Trophoblast cell (in vitro differentiated cells and primary cell): ENCODE measurements around the gene FUT8.

Experiments
- DNase-seq, 2 donors: peaks; one replicate each; pipeline ENCODE4 v3.0.0-alpha.2; 2016
- H2AFZ ChIP-seq: 2 replicates; pipeline ENCODE4 v1.6.1; 2013; ENCODE audit warnings: low read length, moderate library complexity, mild to moderate bottlenecking; ENCODE audit not compliant: insufficient read depth, poor library complexity
- H2AK5ac ChIP-seq: 2 replicates; pipeline ENCODE4 v1.6.1; 2013; ENCODE audit warnings: mild to moderate bottlenecking, low read length
- H2BK120ac ChIP-seq: 2 replicates; pipeline ENCODE4 v1.6.1; 2013; ENCODE audit warnings: low read length, mild to moderate bottlenecking, moderate library complexity; ENCODE audit not compliant: insufficient read depth, poor library complexity
- H2BK12ac ChIP-seq: 2 replicates; pipeline ENCODE4 v1.6.1; 2013; ENCODE audit warnings: mild to moderate bottlenecking, low read length, moderate library complexity
- H2BK5ac ChIP-seq: 2 replicates; pipeline ENCODE4 v1.6.1; 2013; ENCODE audit warnings: low read length, low read depth, moderate library complexity, mild to moderate bottlenecking; ENCODE audit not compliant: poor library complexity
- H3K14ac ChIP-seq: 2 replicates; pipeline ENCODE4 v1.6.1; 2013; ENCODE audit warnings: mild to moderate bottlenecking, low read length
- H3K18ac ChIP-seq: 2 replicates; pipeline ENCODE4 v1.6.1; 2013; ENCODE audit warnings: mild to moderate bottlenecking, low read length
- H3K23ac ChIP-seq: 2 replicates; pipeline ENCODE4 v1.6.1; 2013; ENCODE audit warnings: low read length
- H3K27ac ChIP-seq: 2 replicates; pipeline ENCODE4 v1.5.1; 2013; ENCODE audit warnings: low read depth, mild to moderate bottlenecking, inconsistent platforms, low read length, moderate library complexity
- H3K27me3 ChIP-seq: 2 replicates; pipeline ENCODE4 v1.6.1; 2013; ENCODE audit warnings: inconsistent platforms, mild to moderate bottlenecking, low read length, moderate library complexity; ENCODE audit not compliant: insufficient read depth
- H3K36me3 ChIP-seq, 2 experiments: 1 replicate in 1 of 2; 2 replicates in 1 of 2; pipeline ENCODE4 v1.6.1; 2013; ENCODE audit warnings: low read length in 2 of 2, mild to moderate bottlenecking in 2 of 2, moderate library complexity in 1 of 2; ENCODE audit not compliant: insufficient read depth in 2 of 2, control insufficient read depth in 1 of 2
- H3K4ac ChIP-seq: 2 replicates; pipeline ENCODE4 v1.6.1; 2013; ENCODE audit warnings: low read depth, mild to moderate bottlenecking, low read length, moderate library complexity
- H3K4me1 ChIP-seq, 2 experiments: 1 replicate in 1 of 2; 2 replicates in 1 of 2; pipeline ENCODE4 v1.6.1; 2013; ENCODE audit warnings: low read length in 2 of 2, mild to moderate bottlenecking in 2 of 2, moderate library complexity in 1 of 2; ENCODE audit not compliant: insufficient read depth in 2 of 2, control insufficient read depth in 1 of 2
- H3K4me2 ChIP-seq: 2 replicates; pipeline ENCODE4 v1.6.1; 2013; ENCODE audit warnings: inconsistent platforms, mild to moderate bottlenecking, low read length, moderate library complexity
- H3K4me3 ChIP-seq: 2 replicates; pipeline ENCODE4 v1.5.1; 2013; ENCODE audit warnings: mild to moderate bottlenecking, low read depth, low read length, inconsistent platforms
- H3K79me1 ChIP-seq: one replicate; pipeline ENCODE4 v1.6.1; 2013; ENCODE audit warnings: low read length
- H3K79me2 ChIP-seq: 2 replicates; pipeline ENCODE4 v1.6.1; 2013; ENCODE audit warnings: low read length, mild to moderate bottlenecking; ENCODE audit not compliant: control insufficient read depth, insufficient read depth, poor library complexity
- H3K9ac ChIP-seq: 2 replicates; pipeline ENCODE4 v1.6.1; 2013; ENCODE audit warnings: mild to moderate bottlenecking, low read length
- H3K9me3 ChIP-seq: 2 replicates; pipeline ENCODE4 v1.6.1; 2013; ENCODE audit warnings: low read depth, mild to moderate bottlenecking, control low read depth, inconsistent platforms, low read length; ENCODE audit not compliant: insufficient read depth
- H4K12ac ChIP-seq: 2 replicates; pipeline ENCODE4 v1.6.1; 2013; ENCODE audit warnings: low read depth, mild to moderate bottlenecking, low read length, moderate library complexity
- H4K8ac ChIP-seq: 2 replicates; pipeline ENCODE4 v1.6.1; 2013; ENCODE audit warnings: low read depth, mild to moderate bottlenecking, low read length, moderate library complexity
- H4K91ac ChIP-seq: one replicate; pipeline ENCODE4 v1.6.1; 2013; ENCODE audit warnings: low read depth, mild to moderate bottlenecking, low read length, moderate library complexity
- WGBS: extraction: QIAGEN DNeasy Blood & Tissue Kit; methylation state at CpG from one replicate; pipeline ENCODE4 v1.1.7; 2013; ENCODE audit warnings: missing lambda C conversion rate; ENCODE audit not compliant: insufficient read length, insufficient coverage; ENCODE audit errors: extremely low coverage; 5-methylcytosine and 5-hydroxymethylcytosine counted together

FUT8 gene

DNA sequence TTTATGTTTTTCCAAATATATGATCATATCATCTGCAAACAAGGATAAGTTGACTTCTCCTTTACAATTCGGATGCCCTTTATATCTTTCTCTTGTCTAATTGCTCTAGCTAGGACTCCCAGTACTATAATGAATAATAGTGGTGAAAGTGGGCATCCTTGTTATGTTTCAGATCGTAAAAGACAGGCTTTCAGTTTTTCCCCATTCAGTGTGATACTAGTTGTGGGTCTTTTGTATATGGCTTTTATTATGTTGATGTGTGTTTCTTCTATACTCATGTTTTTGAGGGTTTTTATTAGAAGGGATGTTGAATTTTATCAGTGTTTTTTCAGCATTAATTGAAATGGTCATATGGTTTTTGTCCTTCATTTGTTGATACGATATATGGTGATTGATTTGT, 97.3 kb downstream of the FUT8 start:
- H3K4me3 ChIP-seq, result no peak overlapping the region
- H4K91ac ChIP-seq, result no peak overlapping the region
- H2BK12ac ChIP-seq, result no peak overlapping the region
- DNase-seq, result no peak
- no peaks in the 10 kb centered on the region for H3K27me3 ChIP-seq
- H2AFZ ChIP-seq, result no peak overlapping the region
- H3K36me3 ChIP-seq, result peaks cover 0 to 2% of the 10 kb centered on the region in 2 experiments
- H3K79me2 ChIP-seq, result peaks cover 2% of the 10 kb centered on the region
- H3K27ac ChIP-seq, result no peak overlapping the region
- no peak overlapping the region for H3K4ac ChIP-seq
- no peaks in the 10 kb centered on the region for H3K79me1 ChIP-seq
- no peak overlapping the region for H2BK120ac ChIP-seq
- H2BK5ac ChIP-seq, result no peak overlapping the region
- no peak overlapping the region for H2AK5ac ChIP-seq
- no peak overlapping the region for H3K14ac ChIP-seq
- H3K4me1 ChIP-seq, result no peaks in the 10 kb centered on the region
- no peak overlapping the region for H4K12ac ChIP-seq
- no peak overlapping the region for H4K8ac ChIP-seq
- no peaks in the 10 kb centered on the region for H3K9me3 ChIP-seq
- H3K18ac ChIP-seq, result no peak overlapping the region
- no peak overlapping the region for H3K23ac ChIP-seq
- no peak overlapping the region for H3K9ac ChIP-seq
- no CpG with 5 or more reads among the region's 3 CpGs for whole genome bisulfite sequencing
- no peak overlapping the region for H3K4me2 ChIP-seq

DNA sequence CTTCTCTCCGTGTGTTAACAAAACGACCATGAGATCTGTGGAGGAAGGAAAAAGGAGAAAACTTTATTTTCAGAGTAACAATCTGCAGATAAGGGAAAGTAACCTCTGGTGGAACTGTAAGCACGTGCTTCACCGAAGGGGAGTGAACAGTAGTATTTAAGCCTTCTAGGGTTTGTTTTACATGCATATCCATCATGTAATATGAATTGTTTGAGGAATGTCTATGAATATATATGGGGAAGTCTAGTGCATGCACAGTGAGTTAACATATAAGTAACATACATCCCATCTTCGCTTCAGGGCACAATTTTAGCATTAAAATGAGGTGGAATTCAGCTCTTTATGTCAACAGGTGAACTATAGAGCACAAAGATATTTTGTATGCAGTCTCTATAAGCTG, 101.1 kb downstream of the FUT8 start:
- H2AFZ ChIP-seq, result no peak overlapping the region
- no peak overlapping the region for H4K91ac ChIP-seq
- no peak for DNase-seq
- H3K79me1 ChIP-seq, result no peaks in the 10 kb centered on the region
- H2BK12ac ChIP-seq, result no peak overlapping the region
- H2BK120ac ChIP-seq, result no peak overlapping the region
- H2AK5ac ChIP-seq, result no peak overlapping the region
- H3K18ac ChIP-seq, result no peak overlapping the region
- no peaks in the 10 kb centered on the region for H3K36me3 ChIP-seq
- H3K14ac ChIP-seq, result no peak overlapping the region
- no peak overlapping the region for H3K4me3 ChIP-seq
- no peak overlapping the region for H3K9ac ChIP-seq
- H3K79me2 ChIP-seq, result no peaks in the 10 kb centered on the region
- no peak overlapping the region for H3K4ac ChIP-seq
- H3K27me3 ChIP-seq, result no peaks in the 10 kb centered on the region
- no peak overlapping the region for H4K12ac ChIP-seq
- no peak overlapping the region for H3K4me2 ChIP-seq
- no peak overlapping the region for H3K27ac ChIP-seq
- H3K23ac ChIP-seq, result no peak overlapping the region
- no peak overlapping the region for H4K8ac ChIP-seq
- H3K9me3 ChIP-seq, result no peaks in the 10 kb centered on the region
- no peaks in the 10 kb centered on the region for H3K4me1 ChIP-seq
- H2BK5ac ChIP-seq, result no peak overlapping the region
- no CpG with 5 or more reads among the region's 5 CpGs for WGBS

DNA sequence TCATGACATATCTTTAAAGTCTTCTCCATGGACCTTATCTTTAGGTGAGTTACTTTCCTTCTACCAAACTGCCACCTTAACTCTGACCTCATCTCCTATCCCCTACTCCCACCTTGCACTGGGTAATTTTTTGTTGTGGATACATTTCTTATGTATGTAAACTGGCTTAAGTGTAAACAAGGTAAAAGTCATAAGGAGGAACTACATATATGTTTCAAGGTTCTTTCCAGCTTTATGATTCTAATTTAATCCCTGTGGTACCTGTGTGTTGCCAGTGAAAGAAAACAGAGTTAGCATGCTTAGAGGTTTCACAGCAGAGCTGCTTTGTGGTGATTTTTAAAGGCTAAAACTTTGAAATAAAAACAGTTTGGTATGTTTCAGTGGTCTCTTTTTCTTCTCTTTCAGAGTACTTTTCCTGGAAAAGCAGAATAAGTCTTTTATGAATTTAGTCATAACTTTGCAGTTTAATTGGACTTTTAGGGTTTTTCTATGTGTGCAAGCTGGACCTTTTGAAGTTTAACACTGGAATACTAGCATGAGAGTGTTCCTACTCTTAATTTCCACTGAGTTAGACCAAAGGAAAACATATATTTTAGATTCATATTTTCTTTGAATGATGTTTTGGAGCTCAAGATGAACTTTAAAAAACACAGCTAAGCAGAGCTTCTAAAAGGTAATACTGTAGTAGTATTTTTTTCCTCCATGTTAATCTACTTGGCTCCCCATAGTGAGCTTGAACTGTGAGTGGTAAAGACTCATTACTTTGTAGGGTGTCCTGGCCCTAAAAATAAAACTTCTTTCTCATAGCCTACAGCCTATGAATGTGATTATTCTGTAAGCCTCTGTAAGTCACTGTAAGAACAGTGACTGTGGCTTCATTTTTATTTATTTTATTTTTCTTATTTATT, 105.4 kb downstream of the FUT8 start:
- H3K27ac ChIP-seq, result no peak overlapping the region
- no peak overlapping the region for H3K9ac ChIP-seq
- no peak overlapping the region for H2AFZ ChIP-seq
- H3K4me1 ChIP-seq, result no peaks in the 10 kb centered on the region
- H3K4ac ChIP-seq, result no peak overlapping the region
- H3K23ac ChIP-seq, result no peak overlapping the region
- H2BK5ac ChIP-seq, result no peak overlapping the region
- H3K4me2 ChIP-seq, result no peak overlapping the region
- no peak overlapping the region for H2BK120ac ChIP-seq
- no peak overlapping the region for H2AK5ac ChIP-seq
- H3K9me3 ChIP-seq, result no peaks in the 10 kb centered on the region
- no peak overlapping the region for H4K8ac ChIP-seq
- H3K18ac ChIP-seq, result no peak overlapping the region
- H2BK12ac ChIP-seq, result no peak overlapping the region
- H3K79me2 ChIP-seq, result no peaks in the 10 kb centered on the region
- no peak overlapping the region for H4K91ac ChIP-seq
- no peak overlapping the region for H4K12ac ChIP-seq
- H3K27me3 ChIP-seq, result no peaks in the 10 kb centered on the region
- H3K36me3 ChIP-seq, result no peaks in the 10 kb centered on the region
- no peaks in the 10 kb centered on the region for H3K79me1 ChIP-seq
- no peak overlapping the region for H3K4me3 ChIP-seq
- no peak overlapping the region for H3K14ac ChIP-seq
- no peak for DNase-seq

DNA sequence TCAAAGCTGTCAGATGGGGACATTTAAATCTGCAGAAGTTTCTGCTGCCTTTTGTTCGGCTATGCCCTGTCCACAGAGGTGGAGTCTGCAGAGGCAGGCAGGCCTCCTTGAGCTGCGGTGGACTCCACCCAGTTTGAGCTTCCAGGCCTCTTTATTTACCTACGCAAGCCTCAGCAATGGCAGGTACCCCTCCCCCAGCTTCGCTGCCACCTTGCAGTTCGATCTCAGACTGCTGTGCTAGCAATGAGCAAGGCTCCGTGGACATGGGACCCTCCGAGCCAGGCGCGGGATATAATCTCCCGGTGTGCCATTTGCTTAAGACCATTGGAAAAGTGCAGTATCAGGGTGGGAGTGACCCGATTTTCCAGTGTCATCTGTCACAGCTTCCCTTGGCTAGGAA, 115.5 kb downstream of the FUT8 start:
- Histone ChIP-seq H3K9me3 (peaks cover 9% of the 10 kb centered on the region), H3K14ac (no peak overlapping the region), H3K27me3 (no peaks in the 10 kb centered on the region), H3K79me1 (no peaks in the 10 kb centered on the region), H2BK5ac (no peak overlapping the region), H3K23ac (no peak overlapping the region), H3K9ac (no peak overlapping the region), H3K36me3 (peaks cover 10 to 12% of the 10 kb centered on the region in 2 experiments), H4K8ac (no peak overlapping the region), H3K4me3 (no peak overlapping the region), H3K4ac (no peak overlapping the region), H2BK120ac (no peak overlapping the region), H3K18ac (no peak overlapping the region), H3K4me1 (no peaks in the 10 kb centered on the region), H2AFZ (no peak overlapping the region), H3K4me2 (no peak overlapping the region), H3K79me2 (peaks cover 2% of the 10 kb centered on the region), H4K12ac (no peak overlapping the region), H2AK5ac (no peak overlapping the region), H2BK12ac (no peak overlapping the region), H3K27ac (no peak overlapping the region), H4K91ac (no peak overlapping the region)
- no peak for DNase-seq
- WGBS, result no CpG with 5 or more reads among the region's 11 CpGs
